Stimulated activated CD8-positive, alpha-beta memory T cell treated with anti-CD3 and anti-CD28 coated beads, Interleukin-7, amount 100 ng/mL, for 24 hours (primary cell): Measurements from ENCODE around the gene UCHL5.

Experiments used
- DNase-seq: peaks from one replicate; pipeline ENCODE4 v3.0.0-alpha.2; 2020; ENCODE audit warnings: low read depth

Gene UCHL5

DNA sequence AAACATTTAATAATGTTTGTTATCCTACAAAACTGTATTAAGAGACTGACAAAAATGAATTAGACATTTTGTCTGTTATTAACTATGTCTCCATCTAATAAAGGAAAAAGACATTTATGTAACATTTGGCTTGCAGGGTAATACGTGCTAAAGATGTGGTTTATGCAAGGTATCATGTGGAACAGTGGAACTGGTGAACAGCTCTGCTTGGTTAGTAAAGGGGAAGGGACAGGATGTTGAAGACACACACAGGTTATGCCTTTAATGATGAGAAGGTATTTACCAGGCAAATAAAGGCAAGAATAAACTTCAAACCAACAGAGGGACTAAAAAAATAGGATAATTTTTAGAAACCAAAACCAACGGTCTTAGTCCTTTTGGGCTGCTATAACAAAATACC lies 93.1 kb downstream of the UCHL5 start:
- DNase-seq: no peak

DNA sequence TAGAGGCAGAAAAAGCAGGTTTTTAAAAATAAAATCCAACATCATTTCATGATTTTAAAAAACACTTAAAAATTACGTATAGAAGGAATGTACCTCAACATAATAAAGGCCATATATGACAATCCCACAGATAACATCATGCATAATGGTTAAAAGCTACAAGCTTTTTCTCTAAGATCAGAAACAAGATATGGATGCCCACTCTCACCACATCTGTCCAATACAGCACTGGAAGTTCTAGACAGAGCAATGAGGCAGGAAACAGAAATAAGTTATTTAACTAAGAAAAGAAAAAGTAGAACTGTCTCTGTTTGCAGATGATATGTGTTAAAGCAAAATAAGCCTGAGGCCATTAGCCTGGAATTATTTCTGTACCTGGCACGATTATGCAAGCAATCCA lies 96.3 kb downstream of the UCHL5 start:
- no peak for DNase-seq
